GM18498 (cell line): ENCODE results near the gene GRIK5.
"Not testable (repeated sequence)": the region's sequence is repeated elsewhere in the genome, so short reads cannot be mapped to it uniquely, and the experiment has no call there.

Experiments
- ATAC-seq: cut with Tn5 transposase; IDR thresholded peaks from one replicate; pipeline ENCODE4 v1.9.1; 2021; ENCODE audit warnings: mild to moderate bottlenecking, moderate library complexity; ENCODE audit not compliant: unreplicated experiment

The GRIK5 gene

DNA sequence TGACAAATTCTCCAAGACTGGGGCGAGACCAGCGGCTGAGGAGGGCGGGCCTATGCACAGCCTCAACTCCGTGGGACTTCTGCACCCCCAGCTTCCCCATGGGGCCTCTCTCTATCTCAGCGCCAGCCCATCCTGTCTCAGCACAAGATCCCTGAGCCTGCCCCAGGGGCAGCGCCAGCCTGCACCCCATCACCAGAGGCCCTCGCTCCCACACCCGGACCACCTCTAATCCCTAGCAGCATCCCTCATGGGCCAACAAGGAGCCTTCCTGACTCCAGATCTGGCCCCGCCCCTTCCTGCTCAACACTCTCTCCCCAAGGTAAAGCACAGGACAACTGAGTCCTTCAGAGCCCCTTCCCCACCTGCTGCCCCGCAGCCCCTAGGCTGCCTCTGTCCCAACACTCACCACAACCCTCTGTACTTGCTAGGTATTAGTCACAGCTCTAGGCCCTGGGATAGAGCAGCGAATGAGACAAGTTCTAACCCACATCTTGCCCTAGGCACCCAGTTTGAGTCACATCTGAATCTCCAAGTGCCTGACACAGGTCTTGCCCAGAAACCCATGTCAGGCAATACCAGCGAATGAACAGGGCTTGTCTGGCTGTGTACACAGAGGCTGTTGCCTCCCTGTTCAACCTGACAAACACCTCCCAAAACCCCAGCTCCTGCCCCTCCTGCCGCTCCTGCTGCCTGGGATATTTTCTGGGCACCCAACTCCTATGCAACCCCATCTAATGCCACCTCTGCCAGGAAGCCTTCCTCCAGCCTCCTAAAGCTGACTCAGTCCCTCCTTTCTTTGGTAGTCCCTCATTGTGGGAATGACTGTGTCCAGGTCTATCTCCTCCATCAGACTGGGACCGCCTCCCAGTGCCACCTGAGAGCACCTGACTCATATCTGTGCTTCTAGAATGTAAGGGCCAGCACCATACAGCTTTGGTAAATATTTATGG lies 18.6 kb downstream of the GRIK5 start:
- no peak for ATAC-seq

DNA sequence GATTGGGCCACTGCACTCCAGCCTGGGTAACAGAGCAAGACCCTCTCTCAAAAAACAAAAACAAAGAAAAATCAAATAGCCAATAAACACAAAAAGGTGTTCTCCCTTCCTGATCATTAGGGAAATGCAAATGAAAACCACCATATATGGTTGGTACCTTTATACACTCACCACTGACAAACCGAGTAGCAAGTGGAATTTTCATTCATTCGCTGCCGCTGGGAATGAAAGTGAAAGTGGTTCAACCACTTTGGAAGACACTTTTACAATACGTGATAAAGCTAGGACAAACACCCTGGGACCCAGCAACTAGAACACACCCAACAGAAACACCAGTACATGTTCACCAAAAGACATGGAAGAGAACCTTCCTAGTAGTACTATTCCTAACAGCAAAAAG lies 21.0 kb downstream of the GRIK5 start:
- no peak for ATAC-seq

DNA sequence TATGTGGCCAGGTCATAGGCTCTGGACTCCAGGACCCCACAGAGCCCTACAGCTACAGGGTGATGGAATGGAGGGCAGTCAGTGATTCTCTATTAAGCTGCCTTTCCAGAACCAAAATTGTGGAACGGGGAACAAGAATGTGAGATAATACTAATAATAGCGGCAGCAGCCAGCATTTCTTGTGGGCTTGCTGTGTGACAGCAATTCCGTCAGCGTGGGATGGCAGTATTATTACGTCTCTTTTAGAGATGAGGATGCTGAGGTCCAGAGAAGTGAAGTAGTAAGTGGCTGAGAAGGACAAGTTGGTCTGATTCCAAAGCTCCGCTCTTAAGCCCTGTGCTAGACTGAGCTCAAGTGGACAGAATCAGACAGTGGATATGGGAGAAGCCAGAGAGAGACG lies 24.4 kb downstream of the GRIK5 start:
- no peak for ATAC-seq

DNA sequence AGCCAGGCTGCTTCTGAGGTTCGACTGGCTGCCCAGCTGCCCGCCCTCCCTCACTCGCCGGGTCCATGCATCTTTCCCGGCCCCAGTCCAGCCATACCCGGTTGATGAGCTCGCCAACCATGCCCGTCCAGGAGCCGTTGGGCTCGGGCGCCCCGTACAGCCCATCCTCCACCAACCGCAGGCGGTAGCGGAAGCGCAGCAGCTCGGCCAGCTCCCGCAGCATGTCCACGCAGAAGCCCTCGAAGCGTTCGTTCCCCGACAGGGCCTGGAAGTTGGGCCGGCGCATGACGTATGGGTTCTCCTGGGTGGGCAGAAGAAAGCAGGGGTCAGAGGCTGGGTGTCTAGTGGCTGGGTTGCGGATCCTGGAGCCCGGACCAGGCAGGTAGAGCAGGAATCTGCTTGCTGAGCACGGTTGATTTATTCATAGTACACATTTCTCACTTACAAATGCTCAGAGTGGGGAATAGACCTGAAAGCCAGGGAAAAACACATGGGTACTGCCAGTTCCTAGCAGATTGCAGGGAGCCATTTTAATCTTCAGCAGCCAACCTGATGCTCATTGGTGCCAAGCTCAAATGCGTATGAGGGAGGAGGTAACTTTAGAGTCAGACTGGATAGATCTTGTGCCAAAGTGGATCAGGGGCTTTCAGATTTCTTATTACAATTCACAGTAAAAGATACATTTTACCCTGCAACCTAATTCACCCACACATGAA lies 27.4 kb downstream of the GRIK5 start:
- no peak for ATAC-seq

DNA sequence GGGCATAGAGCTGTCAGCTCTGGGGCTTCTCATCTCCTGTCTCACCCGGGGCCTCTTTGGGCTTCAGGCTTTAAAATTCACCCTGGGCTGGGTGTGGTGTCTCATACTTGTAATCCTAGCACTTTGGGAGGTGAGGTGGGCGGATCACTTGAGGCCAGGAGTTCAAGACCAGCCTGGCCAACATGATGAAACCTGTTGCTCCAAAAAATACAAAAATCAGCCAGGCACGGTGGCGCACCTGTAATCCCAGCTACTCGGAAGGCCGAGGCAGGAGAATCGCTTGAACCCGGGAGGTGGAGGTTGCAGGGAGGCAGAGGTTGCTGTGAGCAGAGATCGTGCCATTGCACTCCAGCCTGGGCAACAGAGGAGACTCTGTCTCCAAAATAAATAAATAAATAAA lies 29.5 kb downstream of the GRIK5 start:
- ATAC-seq: not testable (repeated sequence)

DNA sequence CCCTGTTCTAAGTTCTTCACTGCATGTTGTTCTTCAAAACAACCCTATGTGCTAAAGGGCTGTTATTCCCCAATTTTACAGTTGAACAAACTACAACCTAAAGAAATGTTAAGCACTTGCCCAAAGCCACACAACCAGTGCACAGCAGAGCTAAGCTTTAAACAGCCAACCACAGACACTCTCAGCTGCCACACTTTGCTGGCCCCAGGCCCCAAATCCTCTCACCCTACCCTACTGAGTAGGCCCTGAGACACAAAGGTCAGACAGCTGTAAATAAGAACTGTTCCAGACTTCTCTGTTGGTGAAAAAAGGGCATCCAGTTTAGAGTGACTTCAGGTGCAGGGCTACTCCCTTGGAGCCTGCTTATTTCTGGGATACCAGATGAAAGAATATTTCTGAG lies 30.0 kb downstream of the GRIK5 start:
- ATAC-seq: no peak

DNA sequence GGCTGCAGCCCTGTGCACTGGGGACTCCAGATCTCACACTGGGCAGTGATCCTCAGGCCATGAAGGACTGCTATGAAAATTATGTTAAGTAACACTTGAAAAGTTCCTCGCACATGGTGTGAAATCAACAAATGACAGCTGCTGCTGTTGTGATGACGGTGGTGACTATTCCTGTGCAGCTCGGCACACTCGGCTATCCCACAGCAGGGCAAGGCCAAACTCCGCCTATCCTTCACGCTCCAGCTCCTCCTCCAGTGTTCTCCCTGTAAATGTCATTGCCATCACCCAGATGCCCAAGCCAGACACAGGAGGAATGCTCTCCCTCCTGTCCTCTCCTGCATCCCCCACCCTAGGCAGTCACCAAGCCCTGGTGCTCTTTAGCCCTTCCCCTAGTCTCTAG lies 31.3 kb downstream of the GRIK5 start:
- ATAC-seq: no peak

DNA sequence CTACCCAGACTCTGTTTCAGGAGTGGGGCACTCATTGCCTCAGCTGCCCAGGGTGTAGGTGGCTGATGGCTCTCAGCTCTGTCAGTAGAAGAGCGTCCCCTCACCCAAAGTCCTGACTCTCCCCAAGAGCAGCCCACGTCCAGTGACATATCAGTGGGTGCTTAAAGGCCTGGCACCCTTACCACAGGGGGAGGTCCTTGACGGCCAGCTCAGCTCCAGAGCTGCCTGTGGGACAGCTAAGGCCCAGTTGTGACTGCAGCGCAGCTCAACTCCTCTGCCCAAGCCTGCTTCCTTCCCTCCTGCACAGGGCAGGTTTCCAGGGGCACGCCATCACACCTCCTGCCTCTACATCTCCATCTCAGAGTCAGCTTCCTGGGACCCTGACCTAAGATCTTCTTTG lies 32.4 kb downstream of the GRIK5 start:
- ATAC-seq: no peak

DNA sequence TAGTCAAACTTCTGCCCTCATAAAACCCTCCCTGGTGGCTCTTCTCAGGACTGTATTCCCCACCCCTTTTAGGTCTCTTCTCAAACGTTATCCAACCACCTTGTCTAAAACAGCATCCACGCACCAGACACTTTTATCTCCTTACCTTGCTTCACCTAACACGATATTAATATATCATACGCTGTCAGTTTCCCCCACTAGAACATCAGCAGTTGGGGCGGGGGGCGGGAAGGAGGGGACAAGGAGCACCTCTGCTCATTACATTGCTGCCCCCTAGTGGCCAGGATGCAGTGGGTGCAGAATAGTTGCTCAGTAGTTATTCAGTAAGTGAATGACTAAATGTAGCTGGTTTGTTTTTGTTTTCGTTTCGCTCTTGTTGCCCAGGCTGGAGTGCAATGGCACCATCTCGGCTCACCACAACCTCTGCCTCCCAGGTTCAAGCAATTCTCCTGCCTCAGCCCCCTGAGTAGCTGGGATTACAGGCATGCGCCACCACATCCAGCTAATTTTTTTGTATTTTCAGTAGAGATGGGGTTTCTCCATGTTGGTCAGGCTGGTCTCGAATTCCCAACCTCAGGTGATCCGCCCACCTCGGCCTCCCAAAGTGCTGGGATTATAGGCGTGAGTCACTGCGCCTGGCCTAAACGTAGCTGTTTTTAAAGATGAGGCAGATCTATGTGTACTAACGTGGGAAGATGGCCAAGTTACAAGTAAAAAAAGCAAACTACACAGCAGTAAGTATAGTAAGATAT lies 35.2 kb downstream of the GRIK5 start:
- ATAC-seq: not testable (repeated sequence)

DNA sequence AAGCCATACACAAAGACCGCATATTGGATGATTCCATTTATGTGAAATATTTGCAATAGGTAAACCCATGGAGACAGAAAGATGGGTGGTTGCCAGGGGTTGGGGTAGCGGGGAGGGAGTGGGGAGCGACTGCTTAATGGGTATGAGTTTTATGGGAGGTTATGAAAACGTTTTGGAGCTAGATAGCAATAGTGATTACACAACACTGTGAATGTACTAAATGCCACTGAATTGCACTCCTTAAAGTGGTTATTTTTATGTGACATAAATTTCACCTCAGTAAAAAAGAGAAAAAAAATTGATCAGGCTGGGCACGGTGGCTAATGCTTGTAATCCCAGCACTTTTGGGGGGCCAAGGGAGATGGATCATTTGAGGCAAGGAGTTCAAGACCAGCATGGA lies 36.6 kb downstream of the GRIK5 start:
- ATAC-seq: no peak

DNA sequence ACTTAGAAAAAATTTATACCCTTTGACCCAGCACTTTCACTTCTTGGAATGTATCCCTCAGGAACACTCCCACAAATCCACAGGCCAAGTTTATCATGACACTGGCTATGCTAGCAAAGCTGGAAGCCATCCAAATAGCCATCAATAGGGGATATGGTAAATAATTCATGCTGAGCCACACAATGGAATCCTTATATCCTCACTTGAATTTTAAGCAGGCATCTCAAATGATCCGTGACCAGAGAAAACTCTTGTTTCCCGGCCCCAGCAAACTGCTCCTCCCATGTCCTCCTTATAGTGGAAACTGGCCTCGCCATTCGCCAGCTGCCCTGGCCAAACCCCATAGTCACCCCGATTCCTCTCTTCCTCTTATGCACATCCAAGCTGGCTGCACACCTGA lies 37.6 kb downstream of the GRIK5 start:
- ATAC-seq: no peak

DNA sequence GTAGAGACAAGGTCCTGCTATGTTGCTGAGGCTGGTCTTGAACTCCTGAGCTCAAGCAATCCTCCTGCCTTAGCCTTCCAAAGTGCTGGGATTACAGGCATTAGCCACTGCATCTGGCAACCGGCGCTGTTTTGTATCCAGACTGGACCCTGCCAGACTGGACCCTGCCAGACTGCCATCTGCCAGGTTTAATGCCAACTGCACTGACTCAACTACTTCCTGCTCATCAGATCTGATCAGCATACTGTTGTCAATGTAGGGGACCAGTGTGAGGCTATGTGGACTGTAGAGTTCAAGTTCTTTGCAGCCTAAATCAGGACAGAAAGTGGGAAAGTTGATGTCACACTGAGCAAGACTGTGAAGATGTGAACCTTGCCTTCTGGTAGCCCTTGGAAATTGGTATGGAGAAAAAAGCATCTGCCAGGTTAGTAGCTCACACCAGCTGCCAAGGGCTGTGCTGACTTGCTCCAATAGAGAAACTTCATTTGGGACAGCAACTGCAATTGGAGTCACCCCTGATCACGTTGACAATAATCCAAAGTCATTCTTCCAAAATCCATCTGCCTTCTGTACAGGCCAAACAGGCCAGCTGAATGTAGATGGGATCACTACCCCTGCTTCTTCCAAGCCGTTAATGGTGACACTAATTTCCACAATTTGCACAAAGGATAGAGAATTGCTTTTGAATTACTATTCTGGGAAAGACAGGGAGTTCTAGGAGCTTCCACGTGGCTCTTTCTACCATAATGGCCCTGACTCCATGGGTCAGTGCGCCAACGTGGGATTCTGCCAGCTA lies 39.2 kb downstream of the GRIK5 start:
- ATAC-seq: no peak

DNA sequence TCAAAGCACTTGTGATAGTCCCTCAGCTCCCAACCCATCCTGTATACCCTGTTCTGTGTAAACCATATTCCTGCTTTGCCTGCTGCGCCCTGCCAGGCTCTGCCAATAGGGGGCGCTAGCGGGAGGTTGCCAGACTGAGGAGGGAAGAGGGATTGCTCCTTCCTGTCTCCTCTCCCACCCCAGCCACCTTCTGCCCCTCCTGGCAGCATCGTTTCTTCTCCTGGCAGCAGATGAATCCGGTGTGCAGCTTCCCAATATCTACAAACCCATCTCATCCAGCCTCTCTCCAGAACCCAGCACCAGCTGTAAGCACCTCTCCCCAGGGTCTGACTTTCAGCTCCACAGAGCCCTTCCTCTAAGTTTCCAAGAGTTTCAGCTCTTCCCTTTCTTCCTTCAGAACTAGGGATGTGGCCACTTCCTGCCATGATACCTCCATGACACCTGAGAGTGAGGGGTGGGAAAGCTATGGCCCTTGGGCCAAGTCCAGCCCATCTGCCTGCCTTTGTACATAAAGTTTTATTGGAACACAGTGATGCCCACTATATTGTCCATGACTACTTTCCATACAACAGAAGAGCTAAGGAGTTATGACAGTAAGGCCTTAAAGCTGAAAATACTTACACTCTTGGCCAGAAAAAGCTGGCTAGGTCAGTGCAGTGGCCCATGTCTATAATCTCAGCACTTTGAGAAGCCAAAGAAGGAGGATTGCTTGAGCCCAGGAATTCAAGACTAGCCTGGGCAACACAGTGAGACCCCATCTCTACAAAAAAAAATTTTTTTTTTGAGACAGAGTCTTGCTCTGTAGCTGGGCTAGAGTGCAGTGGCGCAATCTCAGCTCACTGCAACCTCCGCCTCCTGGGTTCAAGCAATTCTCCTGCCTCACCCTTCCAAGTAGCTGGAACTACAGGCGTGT lies 41.4 kb downstream of the GRIK5 start:
- no peak for ATAC-seq

DNA sequence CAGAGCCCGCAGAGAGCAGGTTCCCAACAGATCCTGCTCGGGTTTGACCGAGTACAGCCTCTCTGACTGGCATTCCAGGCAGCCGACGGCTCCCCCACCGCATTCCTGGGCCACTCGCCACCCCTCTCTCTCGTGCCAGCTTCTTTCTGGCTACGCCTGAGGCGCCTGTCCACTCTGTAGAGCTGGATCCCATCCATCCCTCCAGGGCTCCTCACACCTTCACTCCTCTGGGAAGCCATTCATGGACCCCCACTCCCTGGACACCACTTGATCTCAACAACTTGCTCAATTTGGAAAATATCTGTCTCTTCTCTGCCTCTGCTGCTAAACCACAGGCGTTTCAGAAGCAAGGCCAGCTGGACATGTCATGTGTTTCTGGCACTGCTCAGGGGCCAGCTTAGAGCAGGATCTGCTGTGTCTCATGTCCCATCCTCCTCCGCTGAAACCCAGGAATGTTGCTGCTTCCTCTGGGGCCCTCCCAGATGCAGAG lies 45.3 kb downstream of the GRIK5 start:
- ATAC-seq: no peak

DNA sequence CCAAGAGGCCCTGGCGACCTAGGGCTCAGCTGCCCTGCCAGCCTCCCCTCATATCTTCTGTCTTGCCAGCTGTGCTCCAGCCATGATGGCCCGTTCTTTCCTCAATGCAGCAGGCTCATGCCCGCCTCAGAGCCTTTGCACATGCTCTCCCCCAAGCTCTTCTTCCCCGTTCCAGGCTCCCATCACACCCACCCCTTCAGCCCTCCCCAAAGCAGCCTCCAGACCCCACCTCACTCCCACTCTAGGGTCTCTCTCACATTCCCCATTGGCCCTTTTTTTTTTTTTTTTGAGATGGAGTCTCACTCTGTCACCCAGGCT lies 46.1 kb downstream of the GRIK5 start:
- no peak for ATAC-seq

DNA sequence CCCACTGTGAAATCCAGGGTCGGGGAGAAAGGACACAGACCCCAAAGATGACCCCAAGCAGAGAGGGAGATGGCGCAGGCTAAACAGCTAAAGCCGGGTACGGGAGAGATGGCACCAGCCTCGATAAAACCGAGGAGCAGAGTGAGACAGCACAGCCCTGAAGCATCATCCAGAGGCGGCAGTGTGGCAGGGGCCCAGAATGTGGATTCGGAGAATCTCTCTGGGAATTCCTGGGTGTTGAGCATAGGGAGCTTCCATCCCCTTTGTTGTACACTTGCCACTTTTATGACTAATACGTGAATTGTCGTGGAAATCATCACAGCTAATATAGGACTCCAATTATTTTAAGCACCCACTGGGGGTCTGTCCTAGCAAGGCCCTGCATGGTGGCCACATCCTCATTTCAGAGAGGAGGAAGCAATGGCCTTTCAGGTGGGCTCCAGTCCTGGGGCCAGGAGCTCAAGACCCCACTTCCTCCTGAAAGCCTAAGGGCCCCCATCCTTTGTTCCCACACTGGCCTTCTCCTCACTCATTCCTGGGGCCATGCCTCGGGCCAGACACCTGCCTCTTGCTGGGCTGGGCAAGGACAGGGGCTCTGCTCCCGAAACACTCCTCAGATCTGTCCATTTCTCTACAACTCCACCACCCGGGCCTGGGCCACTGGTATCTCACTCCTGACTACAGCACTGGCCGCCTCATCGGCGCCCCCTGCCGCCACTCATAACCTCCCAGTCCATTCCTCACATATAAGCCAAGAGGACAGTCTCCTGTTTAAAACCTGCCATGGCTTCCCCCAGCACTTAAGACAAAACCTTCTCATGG lies 46.7 kb downstream of the GRIK5 start:
- no peak for ATAC-seq

DNA sequence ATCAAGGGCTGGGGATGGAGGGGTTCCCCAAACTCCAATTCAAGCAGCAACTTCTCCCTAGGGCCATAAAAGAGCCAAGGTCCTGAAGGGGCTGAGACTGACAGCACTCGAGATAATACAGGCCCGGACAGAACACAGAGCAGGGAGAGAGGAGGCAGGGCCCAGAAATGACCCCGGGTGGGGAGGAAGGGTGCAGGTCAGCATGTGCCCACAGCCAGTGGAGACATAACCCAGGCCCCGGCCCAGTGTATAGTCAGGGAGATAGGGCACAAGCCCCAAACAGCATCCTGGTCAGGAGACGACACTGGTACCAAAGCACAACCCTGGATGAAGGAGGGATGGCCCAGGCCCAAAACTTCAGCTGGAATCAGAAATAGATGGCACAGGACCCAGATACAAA lies 47.4 kb downstream of the GRIK5 start:
- ATAC-seq: no peak

DNA sequence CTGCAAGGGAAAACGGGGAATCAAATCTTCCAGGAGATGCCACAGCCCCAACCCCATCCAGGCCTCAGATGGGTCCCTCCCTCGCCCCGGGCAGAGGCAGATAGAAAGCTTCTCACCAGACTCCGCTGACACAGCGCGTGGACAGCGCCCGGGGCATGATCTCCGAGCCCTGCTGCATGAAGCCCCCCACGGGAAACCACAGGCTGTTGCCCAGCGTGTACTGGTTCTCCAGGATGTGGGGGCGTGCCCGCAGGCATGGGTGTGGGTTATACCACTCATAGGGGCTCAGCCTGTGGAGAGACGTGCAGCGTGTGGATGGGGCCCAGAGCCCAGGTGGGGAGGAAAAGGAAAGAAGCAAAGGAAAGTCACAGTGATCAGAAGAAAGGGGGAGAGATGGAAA lies 48.8 kb downstream of the GRIK5 start:
- ATAC-seq: no peak
